GM19468 (cell line): ENCODE data around the gene TOB2.
A peak's percentile ranks its signal among the peaks of the same experiment; 100 is the strongest.
"Not testable (repeated sequence)": the region's sequence is repeated elsewhere in the genome, so short reads cannot be mapped to it uniquely, and the experiment has no call there.

ENCODE experiments used
- ATAC-seq: cut with Tn5 transposase; IDR thresholded peaks from one replicate; pipeline ENCODE4 v1.9.1; 2021; ENCODE audit warnings: mild to moderate bottlenecking, moderate library complexity, moderate number of reproducible peaks; ENCODE audit not compliant: unreplicated experiment; ENCODE audit errors: extremely low read depth

The TOB2 gene

DNA sequence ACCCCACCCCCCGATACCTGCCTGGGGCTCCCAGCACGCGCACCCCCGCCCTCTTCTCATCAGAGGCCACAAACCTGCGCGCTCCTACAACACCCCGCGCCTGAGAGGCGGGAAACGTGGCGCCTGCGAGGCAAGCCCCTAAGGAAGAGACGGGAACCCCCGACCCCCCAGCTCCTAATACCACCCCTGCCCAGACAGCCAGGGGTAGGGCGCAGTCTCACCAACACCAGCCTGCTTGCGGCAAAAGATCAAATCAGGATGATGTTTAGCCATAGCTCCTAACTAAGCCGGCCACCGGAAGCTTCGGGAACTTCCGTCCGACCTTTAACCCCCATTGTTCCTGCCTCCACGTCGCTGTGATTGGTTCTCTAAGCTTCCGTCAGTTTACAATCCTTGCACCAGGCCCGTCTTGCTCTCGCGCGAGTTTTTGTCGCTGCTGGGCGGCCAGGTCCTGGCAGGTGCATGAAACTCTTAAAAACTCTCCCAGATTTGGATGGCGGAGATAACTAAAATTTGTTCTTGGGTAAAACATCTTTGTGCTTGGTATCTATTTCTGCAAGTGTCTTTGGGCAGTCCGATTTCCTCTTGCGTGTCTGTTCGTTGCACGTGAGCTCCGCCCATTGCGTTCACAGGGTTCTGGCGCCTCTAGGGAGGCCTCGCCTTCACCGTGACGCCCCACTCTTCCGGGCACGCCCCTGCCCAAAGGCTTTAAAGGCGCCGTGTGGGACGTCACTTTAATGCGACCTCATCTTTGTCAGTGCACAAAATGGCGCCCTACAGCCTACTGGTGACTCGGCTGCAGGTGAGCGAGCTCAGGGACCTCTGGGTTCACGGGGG is 22.0 kb upstream of the TOB2 start, which contains the start of the genes ACO2 and PHF5A:
Gene ACO2, plus strand, starts transcription at position 737 of the 837 bp plus-strand sequence. Its CDS starts 30 bp downstream, at position 767.
Gene PHF5A, minus strand, starts transcription at position 312 of the 837 bp plus-strand sequence. Its CDS starts 39 bp downstream, at position 273.
- peak; percentile 58 for ATAC-seq

DNA sequence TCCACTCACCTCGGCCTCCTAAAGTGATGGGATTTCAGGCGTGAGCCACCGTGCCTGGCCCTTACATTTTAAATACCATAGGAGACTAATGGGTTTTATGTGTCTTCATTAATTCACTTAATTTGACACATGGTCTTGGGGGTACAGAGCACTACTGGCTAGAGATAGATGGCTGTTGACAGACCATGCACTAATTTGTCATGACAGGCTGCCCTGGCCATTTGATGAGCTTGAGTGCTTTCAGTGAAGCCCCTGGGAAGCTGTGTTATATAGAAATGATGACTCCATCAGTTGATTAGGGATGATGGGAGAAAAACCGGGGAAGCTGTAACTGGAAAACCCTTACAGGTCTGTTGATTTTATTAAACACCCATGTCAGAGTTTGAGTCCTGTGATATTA is 15.3 kb upstream of the TOB2 start:
- no peak for ATAC-seq

DNA sequence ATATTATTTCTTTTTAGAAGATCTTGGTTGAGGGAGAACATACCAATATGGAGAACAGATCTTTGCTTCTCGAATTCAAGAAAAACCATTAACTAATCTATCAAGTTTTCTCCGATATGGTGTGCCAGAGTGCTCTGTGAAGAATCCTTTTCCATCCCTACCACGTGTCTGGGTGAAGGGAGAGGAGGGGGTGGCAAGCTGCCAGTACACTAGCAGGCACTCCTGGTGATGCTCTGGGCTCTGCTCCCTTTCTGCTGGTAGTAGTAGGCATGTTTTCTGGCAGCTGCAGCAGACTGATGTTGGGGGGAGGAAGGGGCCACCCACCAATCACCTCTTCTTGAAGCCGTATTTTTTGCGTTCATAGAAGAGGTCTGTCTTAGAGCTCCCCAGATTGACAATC is 13.5 kb upstream of the TOB2 start:
- not testable (repeated sequence) for ATAC-seq

DNA sequence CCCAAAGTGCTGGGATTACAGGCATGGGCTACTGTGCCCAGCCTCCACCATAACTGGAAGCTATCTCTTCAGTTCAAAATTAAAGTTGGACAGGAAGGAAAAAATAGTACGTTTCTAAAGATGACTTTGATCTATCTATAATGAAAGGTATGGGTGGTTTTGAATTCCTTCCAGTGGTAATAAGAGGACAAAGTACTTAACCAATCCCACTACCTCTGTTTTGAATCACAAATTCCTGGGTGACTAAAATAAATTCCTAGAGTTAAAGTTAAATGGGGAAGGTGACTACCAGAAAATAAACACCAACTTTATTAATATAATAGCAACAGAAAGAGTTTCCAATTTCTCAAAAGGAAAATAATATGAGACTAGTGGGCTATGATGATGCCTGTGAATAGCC is 12.8 kb upstream of the TOB2 start:
- ATAC-seq = no peak

DNA sequence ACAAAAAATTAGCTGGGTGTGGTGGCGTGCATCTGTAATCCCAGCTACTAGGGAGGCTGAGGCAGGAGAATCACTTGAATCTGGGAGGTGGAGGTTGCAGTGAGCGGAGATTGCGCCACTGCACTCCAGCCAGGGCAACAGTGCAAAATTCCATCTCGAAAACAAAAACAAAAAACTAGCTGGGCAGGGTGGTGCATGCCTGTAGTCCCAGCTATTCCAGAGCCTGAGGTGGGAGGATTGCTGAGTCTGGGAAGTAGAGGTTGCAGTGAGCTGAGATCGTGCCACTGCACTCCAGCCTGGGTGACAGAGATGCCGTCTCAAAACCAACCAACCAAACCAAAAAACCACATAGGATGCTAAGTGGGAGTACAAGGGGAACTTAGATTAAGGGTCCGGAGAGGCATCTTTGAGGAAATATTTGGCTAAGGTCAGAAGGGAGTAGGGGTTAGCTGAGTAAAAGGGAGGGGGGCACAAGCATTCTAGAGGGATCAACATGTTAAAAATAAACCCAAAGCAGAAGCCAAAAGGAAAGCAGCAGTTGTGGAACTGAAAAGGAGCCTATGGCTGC is 11.6 kb upstream of the TOB2 start:
- no peak for ATAC-seq

DNA sequence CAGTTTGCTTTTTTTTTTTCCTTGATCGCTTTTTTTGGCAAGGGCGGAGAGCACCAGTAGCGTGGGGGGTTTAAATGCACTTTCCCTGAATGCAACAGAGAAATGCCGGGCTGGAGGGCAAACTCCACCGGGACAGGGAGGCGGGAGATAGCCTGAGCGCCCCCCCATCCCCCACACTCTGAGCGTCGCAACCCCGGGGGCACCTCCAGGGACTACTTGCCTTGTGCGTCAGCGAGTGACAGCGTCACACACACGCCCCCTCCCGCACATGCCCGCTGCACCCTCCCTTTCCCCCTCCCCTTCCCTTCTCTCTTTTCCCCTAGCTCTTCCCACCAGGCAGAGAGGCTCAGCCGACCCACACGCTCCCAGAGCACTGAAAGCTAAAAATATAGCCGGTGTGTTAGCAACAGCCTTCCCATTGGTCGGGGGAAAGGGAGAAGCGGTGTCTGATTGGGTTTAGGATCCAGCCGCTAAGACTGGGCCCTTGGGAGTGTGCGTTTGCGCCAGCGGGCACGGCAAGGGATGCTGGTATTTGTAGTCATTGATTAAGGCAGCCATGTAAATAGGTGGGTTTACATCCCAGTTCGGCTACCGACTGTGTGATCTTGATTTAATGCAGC is 1.7 kb upstream of the TOB2 start:
- ATAC-seq = no peak

DNA sequence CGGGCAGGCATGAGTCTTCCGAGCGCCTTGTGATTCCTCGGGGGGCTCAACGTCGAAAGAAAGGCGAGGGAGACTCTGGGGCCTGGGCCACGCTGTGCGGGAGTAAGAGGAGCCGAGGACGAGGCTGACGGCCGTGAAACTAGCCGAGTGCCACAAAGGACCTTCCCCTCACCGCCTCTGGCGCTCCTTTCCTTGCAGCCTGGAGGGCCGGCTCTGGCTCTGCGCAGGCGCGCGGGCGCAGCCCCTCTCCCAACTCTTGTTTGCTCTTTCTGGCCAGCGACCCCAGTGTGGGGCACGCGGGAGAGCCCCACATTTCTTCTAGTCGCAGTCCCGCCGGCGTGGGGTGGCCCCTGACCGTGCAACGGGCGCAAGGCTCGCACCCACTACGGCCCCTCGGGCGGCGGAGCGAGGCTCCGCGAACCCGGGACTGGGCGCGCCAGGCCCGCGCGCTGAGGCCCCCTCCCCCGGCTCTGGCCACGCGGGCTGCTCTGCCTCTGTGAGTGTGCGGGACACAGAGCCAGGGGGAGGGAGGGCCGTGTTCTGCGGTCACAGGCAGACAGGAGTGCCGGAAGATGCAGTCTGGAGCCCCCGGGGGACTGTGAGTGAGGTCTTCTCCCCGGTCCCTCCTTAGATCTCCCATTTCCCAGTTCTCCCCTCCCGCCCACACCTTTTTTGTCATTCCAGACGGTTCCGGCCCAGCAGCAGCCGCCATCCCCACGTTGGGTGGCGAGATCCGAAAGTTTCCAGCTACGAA is 1.0 kb upstream of the TOB2 start:
- no peak for ATAC-seq

DNA sequence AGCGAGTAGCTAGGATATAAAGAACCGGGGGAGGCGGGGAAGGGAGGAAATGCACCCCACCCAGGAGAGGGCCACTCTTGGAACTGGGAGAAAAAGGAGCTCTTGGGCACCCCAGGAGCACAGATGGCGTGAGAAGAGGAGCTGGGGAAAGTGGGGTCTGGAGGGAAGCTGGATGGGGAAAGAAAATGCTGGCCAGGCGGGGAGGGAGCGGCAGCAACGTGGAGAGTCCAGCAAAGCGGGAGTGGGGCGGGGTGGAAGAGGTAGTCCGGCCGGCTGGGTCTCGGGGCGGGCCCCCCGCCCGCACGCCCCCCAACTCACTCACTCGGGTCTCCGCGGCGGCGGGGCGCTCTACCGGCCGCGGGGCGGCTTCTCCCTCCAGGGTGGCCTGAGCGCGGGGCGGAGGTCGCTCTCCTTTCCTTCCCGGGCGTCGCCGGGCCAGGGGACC is 522 bp downstream of the TOB2 start:
- ATAC-seq = no peak

DNA sequence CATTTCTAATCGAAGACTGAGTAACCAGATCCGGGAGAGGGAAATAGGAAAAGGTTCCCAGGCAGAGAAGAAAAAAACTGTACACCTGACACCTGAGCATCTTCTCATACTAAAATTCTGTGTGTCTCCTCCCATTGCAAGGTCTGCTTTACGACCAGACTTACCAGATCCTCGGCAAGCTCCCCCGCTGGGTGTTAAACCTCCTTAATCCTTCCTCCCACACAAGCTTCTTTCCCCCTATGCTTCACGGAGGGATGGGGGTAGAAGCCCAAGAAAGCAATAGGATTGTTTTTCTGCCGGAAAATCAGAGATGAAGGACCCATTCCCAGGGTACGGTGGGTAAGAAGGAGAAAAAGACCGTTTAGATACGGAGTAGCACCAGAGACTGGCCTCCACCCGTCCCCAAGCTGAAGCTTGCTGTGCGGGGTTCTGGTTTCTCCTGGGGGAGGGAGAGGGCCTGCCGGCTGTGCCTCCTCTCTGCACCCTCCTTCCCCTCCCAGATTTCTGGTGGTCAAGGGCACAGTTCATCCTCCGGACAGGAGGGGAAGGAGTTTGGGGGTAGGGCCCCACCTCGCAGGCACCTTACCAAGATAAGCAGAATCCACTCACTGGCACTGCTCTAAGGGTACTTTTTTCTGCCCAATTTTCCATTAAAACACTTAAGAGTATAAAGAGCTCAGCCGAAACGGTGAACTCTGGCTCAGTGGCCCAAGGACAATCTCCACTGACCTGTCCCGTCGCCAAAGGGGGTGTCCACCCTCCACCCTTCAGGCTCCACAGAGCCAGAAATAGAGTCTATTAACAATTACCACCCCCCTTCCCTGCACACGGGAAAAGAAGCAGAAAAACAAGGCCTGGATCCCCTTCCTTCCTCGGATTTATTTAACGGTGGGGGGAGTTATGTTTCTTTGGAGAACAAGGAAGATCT is 1.2 kb downstream of the TOB2 start:
- no peak for ATAC-seq

DNA sequence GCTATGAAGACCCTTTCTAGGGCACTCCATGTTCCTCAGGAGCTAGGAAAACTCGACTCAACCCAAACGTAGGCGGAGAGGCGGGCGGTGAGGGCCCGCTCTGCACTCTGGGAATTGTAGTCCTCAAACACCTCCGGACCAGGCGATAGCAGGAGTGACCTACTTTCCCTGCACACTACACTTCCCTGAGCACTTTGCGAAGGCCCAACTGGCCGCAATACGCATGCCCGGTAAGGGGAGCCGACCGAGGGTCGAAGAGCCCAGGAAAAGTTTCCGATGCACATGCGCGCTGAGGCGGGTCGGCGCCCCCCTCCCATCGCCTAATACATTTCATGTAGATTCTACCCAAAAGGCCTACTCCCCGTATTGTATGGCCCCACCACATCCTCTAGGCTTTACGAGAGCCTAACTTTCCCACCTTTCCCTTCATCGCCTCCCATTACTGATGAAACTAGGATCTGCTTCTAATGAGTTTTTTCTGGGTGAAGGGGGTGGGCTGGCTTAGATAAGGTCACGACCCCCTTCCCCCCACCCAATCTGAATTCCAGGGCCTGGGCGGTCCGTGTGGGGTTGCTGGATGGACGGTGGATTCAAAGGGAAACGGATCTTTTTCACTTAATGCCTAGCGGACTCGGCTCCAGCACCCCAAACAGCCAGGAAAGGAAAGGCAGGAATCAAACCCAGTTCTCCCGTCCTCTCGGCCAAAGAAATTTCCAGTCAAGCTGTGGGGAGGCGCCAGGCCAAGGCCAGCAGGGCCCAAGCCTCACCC is 2.1 kb downstream of the TOB2 start:
- ATAC-seq = peak; percentile 50

DNA sequence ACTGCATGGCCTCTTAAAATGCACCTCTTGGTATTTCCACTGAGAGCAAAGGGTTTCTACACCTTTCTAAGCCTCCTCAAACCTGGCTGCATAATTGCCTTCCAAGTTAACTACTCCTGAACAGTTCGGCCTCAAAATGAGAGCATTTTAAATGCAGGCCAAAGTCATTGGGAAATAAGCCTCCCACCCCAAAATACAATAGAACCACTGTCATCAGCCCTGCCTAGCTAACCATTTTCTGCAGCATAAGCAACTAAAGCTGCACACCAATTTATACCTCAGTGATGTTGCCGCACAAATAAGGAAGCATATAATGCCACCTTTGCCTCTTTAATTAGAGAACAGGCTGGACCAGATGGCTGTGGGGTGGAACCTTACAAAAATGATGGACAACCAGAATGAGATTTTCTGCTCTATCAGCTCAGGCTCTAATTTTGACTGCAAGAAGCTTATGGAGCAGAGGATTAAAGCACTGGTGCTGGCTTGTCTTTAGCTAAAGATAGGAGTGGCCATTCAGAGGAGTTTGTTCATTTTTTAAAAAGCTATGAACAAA is 4.3 kb downstream of the TOB2 start:
- no peak for ATAC-seq

DNA sequence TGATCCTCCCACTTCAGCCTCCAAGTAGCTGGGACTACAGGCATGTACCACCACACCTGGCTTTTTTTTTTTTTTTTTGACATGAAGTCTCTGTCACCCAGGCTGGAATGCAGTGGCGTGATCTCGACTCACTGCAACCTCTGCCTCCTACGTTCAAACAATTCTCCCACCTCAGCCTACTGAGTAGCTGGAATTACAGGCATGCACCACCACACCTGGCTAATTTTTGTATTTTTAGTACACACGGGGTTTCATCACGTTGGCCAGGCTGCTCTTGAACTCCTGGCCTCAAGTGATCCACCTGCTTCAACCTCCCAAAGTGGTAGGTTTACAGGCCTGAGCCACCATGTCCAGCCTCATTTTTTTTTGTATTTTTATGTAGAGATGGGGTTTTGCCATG is 6.1 kb downstream of the TOB2 start:
- not testable (repeated sequence) for ATAC-seq

DNA sequence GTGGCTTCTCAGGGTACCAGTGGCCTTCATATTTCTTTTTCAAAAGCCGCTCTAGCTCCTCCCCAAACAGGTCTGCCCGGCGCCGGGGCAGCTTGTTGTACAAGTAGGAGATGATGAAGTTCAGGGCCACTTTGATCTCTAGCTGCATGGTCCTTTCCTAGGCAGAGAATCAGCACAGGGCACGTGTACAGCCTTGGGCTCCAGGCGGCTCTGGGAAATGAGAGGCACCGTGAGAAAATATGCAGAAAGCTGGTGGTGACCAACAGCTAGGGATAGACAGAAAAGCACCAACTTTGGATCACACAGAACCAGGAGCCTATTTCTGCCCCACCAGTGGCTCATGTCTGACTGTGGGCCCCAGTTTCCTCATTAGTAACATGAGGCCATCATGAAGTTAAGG is 9.4 kb downstream of the TOB2 start:
- ATAC-seq = no peak

DNA sequence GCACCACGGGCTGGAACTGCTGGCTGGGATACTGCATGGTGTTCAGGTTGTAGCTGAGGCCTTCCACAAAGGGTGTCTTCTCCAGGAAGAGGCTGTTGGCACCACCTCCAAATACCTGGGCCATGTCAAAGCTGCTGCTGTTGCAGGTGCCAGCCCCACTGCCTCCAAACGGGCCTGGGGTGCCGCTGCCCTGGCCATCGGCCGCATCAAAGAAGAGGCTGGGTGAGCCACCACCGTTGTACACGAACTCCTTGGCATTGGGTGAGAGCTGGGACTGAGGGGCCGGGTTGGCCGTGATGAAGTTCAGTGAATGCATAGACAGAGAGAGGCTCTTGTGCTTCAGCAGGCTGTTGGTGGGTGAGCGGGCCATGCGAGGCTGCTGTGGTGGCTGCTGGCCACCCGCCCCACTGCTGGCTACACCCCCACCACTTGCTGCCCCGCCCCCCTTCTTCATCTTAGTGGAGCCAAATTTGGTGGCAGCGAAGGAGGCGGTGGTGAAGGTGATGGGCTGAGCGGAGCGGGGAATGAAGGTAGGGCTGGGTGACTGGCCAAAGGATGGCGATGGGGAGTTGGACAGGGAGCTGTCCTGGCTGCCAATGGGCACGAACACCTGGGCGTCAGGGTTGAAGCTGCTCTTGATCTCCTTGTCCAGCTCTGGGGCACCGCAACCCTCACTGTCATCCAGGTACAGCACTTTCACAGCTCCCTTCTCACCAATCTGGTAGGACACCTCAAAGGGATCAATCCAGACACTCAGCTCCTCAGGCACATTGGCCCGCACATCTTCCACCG is 10.1 kb downstream of the TOB2 start:
- ATAC-seq = no peak

DNA sequence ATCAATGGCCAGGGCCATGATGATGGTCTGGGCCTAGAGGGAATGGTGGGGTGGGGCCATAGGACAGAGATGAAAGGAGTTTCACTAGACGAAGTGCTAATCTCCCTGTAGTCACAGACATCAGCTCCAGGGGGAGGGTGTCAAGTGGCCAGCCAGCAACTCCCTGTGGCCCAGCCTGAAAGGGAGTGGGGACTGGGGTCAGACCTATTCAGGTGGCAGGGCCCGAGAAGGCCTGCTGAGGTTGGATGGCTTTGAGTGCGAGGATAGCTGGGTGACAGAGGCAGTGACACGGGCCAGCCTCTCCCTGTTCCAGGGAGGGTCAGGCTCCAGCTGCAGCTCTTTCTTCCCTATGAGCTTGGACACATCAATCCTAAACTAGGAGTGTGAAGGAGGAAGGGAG is 11.0 kb downstream of the TOB2 start:
- no peak for ATAC-seq

DNA sequence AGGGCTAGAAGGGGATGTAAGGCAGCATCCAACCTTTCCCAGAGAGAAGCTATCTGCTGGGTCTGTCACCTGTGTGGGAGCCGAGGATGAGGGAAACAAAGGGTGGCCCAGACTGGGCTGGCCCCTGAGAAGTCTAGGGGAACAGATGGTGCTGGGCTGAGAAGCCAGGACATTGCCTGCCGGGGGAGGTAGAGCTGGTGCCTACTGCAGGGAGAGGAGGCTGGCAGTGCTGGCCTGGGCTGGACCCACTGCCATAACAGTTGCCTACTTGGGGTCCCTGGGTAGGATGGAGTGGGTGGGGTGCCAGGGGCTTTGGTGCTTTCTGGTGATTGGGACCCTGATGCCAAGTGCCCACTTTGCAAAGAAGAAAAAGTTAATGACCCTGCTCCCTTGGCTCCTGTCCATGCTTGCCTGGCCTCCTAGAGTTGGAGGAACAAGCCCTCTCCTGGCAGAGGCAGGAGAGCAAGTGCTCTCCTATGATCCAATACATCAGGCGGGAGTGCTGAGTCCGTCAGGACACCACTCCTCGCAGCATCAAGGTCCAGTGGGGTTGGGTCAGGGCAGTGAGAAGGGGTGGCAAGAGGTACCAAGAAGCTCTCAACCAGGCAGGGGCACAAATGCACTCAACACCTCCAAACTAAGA is 12.1 kb downstream of the TOB2 start:
- not testable (repeated sequence) for ATAC-seq

DNA sequence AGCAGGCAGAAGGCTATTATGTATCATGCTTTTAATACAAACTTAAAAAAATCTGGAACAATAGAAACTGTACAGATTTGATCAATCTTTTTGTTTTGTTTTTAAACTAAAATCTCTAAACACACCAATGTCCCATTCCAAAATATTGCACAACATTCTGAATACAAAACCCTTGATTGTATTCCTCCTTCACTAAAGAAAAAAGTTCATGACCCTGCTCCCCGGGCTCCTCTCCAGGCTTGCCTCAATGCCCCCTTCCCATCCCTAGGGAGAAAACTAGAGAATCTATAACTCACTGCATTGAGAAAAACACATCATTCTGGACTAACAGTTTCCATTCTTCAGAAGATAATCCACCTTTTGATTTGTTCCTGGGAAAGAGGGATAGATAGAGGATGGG is 13.1 kb downstream of the TOB2 start:
- ATAC-seq = not testable (repeated sequence)
